ENCODE data around the gene JAKMIP1.

The JAKMIP1 gene

GRCh38 chr4:6177587-6178197 lies 22.7 kb downstream of the JAKMIP1 start:
- DNase-seq, result peak; percentile 37 to 50

- DNase-seq, result no peak
Observed at GRCh38 chr4:6175426-6175825, 24.9 kb downstream of the JAKMIP1 start.

DNA sequence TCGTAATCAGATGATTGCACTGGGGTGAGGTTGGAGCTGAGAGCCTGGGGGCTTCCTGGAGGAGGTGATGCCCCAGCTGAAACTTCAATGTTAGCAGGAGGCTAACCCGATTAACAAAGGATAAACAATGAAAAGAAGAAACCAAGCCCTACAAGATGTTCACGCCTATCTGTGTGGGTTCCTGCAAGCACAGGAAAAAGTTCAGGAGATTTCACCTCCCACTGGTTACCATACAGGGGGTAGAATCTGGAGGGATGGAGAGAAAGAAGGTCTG lies 27.5 kb downstream of the JAKMIP1 start:
- DNase-seq, result no peak

- no peak for DNase-seq
Observed at GRCh38 chr4:6172093-6172926, 28.0 kb downstream of the JAKMIP1 start.

- no peak for DNase-seq
Observed at GRCh38 chr4:6169239-6169638, 31.1 kb downstream of the JAKMIP1 start.

GRCh38 chr4:6165766-6166165 lies 34.6 kb downstream of the JAKMIP1 start:
- no peak for DNase-seq

DNA sequence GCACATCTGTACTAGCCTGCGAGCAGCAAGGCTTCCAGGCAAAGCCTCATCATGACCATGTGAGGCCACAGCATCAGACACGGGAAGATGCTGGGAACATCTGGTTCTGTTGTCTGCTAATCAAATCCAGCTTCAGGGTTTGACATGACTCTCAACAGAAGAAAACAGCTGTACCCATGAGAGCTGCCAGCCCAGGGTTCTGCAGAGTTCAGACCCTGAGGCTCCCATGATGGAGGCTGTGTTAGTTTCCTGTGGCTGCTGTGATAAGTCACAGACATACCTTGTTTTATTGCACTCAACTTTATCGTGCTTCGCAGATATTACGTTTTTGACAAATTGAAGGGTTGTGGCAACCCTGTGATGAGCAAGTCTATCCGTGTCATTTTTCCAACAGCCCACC lies 37.5 kb downstream of the JAKMIP1 start:
- DNase-seq, result no peak

DNA sequence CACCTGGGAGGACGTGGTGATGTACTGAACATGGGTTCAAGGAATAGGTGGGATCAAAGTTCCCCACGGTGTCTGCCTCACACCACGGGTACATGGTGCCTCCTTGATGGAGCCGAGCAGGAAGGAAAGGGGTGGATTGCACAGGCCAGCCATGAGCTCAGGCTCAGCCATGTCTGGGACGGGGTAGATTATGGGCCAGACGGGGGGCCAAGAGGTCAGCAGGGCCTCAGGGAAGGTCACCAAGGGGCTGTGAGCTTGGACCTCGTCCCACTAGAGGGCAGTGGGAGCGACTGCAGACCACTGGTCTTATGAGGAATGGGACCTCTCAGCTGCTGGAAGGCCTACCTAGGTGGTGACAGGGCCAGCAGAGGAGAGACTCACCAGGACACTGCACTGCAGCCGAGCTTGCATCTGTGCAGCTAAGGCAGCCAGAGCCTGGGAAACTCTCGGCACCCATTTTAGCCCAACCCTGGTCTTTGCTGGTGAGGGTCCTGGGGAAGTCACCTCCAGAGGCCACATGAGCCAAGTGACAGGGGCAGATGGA lies 38.4 kb downstream of the JAKMIP1 start:
- DNase-seq, result no peak

DNA sequence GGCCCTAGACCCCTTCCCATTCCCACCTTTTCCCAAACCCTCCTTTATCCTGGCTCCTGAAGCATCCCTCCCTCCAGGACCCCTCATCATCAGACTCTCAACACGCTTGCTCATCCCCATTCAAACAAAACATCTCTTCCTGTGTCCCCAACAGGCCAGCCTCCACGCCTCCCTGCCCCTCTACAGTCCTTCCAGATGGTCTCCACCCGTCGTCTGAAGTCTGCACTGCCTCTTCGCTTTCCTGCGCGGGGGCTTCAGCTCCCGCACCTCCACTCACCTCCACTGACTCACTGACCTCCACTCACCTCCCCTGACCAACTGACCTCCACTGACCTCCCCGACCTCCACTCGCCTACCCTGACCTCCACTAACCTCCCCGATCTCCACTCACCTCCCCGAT lies 39.8 kb downstream of the JAKMIP1 start:
- DNase-seq, result no peak

DNA sequence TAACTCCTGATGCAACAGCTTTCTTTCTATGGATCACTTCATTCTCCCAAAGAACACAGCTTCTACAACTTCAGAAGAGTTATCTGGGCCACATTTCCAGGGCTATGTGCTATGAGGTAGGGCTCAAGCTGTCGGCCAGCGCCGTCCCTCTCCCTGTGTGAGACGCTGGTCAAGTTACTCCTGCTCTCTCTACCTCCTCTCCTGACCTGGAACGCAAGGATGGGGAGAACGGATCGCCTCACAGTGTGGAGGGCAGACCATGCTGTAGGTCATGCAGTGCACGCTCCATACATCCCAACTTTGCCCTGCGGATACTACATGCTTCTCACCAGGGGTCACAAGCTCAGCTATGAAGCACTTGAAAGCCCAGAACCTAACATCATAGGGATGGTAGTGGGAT lies 42.4 kb downstream of the JAKMIP1 start:
- DNase-seq, result no peak

- DNase-seq, result no peak
Observed at GRCh38 chr4:6155996-6156750, 44.2 kb downstream of the JAKMIP1 start.

DNA sequence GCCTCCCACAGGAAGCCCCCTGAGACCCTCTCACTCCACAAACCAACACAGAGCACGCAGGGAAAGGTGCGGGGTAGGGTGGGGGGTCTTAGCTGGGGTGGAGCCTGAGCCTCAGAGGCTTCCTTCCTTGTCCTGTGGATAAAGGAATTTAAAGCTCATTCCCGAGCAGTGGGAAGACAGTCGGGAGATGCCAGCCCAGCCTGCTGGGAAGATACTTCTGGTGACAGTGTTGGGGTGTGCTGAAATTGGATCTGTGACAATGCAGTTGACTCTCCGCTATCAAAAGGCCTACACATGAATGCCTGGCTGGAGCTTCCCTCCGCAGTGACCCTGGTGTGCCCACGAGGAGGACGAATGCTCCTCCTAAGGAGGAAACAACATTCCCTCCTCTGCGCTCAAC lies 45.5 kb downstream of the JAKMIP1 start:
- DNase-seq, result no peak

- no peak for DNase-seq
Observed at GRCh38 chr4:6153874-6154273, 46.5 kb downstream of the JAKMIP1 start.

DNA sequence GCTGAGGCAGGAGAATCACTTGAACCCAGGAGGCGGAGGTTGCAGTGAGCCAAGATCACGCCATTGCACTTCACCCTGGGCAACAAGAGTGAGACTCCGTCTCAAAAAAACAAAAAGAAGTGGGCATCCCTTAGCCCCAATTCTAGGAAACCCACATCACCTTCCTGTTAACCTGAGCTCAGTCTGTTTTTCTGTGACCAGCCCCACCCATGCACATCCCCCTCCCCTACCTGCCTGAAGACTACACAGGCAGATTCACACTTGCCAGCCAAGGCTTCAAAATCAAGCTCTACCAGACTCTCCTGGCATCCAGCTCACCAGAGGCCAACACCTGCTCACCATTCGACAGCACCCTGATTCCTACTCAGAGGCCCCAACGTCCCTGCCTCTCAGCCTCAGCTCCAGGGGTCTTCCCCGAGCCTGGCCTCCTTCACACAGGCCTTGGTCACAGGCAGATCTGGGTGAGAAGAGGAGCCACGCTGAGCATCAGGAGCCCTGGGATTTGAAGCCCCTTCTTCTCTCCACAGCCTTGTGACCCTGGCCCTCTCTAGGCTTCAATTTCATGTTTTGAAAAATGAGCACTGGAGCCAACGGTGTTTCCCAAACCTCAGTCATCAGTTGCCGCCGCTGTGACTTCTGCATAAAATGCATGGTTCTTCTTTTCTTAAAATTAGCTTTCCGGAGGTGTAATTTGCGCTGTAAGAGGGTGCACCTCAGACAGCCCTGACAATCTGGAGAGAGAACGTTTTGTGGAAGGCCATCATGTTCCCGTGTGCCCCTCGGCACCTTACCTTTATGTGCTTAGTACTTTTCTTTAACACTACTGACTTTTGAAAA lies 47.3 kb downstream of the JAKMIP1 start:
- DNase-seq, result no peak

DNA sequence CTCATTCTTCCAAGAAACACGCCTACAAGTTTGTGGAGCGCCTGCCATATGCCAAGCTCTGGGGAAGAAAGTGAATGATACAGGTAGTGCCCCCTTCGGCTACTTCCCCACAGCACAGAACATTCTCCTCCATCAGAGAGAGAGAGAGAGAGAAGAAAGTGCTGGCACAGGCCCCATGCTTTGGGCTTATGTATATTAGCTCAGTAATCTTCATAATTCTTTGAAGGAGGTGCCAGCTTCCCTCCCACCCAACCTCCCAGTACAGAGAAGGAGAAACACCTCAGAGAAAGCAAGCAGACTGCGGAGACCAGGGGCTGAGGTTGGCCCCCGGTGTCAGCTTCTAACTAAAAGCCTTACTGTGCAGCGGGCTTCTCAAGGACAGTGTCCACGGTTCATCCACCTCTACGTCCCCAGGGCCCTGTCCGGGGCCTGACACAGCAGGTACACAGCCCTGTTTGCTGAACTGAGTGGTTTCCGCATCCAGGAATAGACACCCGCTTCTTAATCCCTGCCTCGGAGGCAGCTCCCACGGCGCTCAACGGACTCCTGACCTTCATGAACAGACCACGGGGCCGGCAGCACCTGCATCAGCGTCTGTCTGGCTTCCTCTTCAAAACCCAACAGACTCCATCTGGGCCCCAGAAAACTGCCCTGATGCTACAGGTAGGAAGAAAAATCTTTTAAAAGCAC lies 50.2 kb downstream of the JAKMIP1 start:
- DNase-seq, result no peak

DNA sequence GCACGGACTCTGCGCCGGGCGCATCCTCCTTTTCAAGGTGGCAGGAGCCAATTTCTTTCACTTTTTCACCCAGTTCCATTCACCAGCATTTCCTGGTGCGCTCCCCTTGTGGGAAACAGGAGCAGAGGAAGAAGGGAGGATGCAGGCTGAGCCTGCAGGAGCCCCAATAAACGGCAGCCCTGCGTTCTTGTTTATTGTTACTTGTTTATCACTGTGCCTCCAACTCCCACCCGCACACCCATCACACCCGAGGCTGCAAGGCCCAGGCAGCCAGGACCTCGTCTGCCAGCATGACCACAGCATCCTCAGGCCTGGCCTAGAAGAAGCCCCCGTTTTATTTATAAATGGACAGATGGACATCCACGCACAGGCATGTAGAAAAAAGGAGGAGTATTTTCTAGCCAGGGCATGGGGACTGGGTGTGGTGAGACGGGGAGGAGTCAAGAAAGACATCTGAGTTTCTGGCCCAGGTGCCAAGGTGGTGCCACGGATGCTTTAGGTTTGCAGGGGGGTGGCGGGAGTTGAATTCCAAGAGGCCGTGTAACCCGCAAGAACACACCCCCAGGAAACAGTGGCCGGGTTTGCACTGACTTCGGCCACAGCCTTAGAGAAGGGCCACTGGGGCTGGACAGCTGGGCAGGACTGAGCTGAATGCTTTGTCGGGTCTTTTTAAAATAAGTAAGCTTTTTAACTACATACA lies 51.7 kb downstream of the JAKMIP1 start:
- no peak for DNase-seq

GRCh38 chr4:6147441-6147840 lies 52.9 kb downstream of the JAKMIP1 start:
- no peak for DNase-seq

DNA sequence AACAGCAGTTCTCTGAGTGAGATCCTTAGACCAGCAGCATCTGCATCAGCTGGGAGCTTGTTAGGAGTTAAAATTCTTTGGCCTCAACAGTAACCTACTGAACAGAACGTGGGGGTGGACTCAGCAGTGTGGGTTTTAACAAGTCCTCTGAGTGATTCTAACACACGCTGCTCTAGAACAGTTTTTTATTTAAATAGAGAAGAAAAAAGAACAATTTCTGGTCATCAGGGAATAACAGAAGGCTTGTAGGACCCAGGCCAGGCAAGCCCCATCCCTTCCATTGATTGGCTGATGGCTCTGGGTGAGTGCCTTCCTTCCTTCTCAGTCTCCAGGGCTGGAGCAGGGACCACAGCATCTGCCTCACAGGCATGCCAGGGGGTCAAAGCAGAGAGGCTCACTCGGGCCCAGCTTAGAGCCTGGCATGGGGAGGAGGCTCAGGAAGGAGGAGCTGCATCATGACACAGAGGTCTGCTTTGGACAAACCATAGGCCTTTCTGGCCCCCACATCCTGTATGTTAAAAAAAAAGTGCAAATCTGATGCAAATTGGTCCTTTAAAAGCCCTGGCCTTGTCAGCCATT lies 56.7 kb downstream of the JAKMIP1 start:
- no peak for DNase-seq

GRCh38 chr4:6142935-6143602 lies 57.3 kb downstream of the JAKMIP1 start:
- no peak for DNase-seq

DNA sequence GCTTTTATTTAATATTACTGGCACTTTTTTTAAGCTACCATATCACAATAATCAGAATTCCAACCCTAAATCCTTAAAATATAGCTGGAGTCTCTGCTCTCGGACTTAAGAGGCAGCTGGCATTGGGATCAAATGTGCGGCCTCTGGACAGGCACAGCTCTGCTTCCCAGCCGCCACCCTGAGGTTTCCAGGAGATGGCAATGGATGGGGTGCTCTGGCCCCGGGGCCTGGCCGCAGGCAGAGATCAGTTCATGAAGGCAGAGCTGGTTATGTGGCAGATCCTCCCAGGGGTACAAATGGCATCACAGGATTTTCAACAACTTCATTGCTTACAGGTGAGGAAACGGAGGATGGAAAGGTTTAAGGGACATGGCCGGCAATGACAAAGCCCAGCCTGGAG lies 57.8 kb downstream of the JAKMIP1 start:
- DNase-seq, result no peak

GRCh38 chr4:6141554-6141953 lies 58.8 kb downstream of the JAKMIP1 start:
- DNase-seq, result no peak
